Activated CD4-positive, alpha-beta T cell treated with anti-CD3 and anti-CD28 coated beads, Interleukin-2, Interleukin-6, amounts not matched to agents 100 ng/mL and 50 ng/mL, durations not matched to agents 16 hours and 8 hours (primary cell): ENCODE data around the gene CXorf66.
"Not testable (repeated sequence)": the region's sequence is repeated elsewhere in the genome, so short reads cannot be mapped to it uniquely, and the experiment has no call there.

Experiments
- DNase-seq: peaks from one replicate; pipeline ENCODE4 v3.0.0-alpha.2; 2020

Gene CXorf66

GRCh38 chrX:139924069-139924695, 41.1 kb downstream of the CXorf66 start:
- peak; percentile 5 for DNase-seq

GRCh38 chrX:139921142-139921541, 44.2 kb downstream of the CXorf66 start:
- DNase-seq, result not testable (repeated sequence)

DNA sequence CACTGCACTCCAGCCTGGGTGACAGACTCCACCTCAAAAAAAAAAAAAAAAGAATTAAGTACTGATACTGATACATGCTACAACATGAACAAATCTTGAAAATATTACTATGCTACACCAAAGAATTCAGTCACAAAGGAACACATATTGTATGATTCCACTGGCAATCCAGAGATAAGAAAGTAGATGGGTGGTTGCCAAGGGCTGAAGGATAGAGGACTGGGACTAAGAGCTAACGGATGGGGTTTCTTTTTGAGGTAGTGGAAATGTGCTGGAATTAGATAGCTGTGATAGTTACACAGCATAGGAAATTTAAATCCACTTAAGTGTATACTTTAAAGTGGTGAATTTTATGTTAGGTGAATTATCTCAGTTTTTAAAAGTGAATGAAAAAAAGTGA, 45.0 kb downstream of the CXorf66 start:
- DNase-seq, result no peak

DNA sequence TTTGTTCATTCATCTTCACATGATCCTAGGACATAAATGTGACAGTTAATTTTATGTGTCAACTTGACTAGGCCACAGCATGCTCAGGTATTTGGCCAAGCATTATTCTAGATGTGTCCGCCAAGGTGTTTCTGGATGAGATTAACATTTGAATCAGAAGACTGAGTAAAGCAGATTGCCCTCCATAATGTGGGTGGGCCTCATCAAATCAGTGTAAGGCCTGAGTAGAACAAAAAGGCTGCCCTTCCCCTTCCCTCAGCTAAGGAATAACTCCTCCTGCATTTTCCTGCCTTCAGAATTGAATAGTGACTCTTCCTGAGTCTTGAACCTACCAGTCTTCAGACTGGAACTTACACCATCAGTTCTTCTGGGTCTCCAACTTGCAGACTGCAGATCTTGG, 50.9 kb downstream of the CXorf66 start:
- DNase-seq, result no peak

DNA sequence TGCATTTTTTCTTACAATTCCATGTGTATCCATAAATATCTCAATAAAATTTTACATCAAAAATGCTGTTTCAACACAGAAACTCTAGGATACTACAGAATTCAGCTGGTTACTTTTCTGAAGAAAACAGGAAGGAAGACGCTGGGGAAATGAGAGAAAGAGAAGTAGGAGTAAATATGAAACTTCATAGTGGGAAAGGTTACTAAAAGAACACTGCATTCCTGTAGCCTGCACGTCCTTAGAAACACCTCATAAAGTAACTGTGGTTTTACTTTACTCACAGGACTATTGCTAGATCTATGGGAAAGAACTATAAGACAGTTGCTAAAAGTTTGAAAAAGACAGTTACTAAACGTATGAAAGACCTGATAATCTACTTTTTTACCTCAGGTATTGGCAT, 55.6 kb downstream of the CXorf66 start:
- DNase-seq, result peak; percentile 36

DNA sequence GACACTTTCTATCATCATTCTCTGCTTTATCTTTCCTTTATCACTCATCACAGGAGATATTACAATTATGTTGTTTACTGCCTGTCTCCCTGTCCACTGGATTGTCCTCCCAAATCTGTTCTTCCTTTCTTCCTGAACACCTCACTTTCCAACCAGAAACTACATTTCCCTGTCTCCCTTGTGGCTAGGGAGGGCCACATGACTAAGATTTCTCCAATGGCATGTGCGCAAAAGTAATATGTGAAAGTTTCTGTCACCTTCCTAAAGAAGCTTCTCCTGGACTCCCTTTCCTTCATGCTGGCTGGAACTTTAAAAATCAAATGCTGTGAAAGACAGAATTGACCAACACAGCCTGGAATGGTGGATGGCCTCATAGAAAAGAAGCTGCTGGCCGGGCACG, 58.2 kb downstream of the CXorf66 start:
- DNase-seq, result no peak

- no peak for DNase-seq
Measured at GRCh38 chrX:139905743-139906142, 59.6 kb downstream of the CXorf66 start.
